Osteocyte (in vitro differentiated cells): ENCODE results near the gene PGBD2. TPM values are rescaled to one million over a fixed set of nuclear protein-coding genes. Genes with fewer than 3 reads are reported as not detected.
"Not testable (repeated sequence)": the region's sequence is repeated elsewhere in the genome, so short reads cannot be mapped to it uniquely, and the experiment has no call there.

Experiments
- DNase-seq: peaks from one replicate; pipeline ENCODE4 v3.0.0; 2021; ENCODE audit warnings: mixed read lengths; ENCODE audit not compliant: unreplicated experiment; ENCODE audit errors: extremely low spot score
- H3K27ac Mint-ChIP-seq: one replicate; pipeline ENCODE4 v1.8.0; 2021; ENCODE audit warnings: mild to moderate bottlenecking, mixed read lengths; ENCODE audit not compliant: unreplicated experiment
- H3K27me3 Mint-ChIP-seq: one replicate; pipeline ENCODE4 v1.8.0; 2021; ENCODE audit warnings: mixed read lengths; ENCODE audit not compliant: unreplicated experiment
- H3K36me3 Mint-ChIP-seq: one replicate; pipeline ENCODE4 v1.8.0; 2021; ENCODE audit warnings: mixed read lengths; ENCODE audit not compliant: unreplicated experiment
- H3K4me1 Mint-ChIP-seq: one replicate; pipeline ENCODE4 v1.8.0; 2021; ENCODE audit warnings: mixed read lengths; ENCODE audit not compliant: unreplicated experiment
- H3K4me3 Mint-ChIP-seq: one replicate; pipeline ENCODE4 v1.8.0; 2021; ENCODE audit warnings: mild to moderate bottlenecking, moderate library complexity, mixed read lengths; ENCODE audit not compliant: unreplicated experiment
- H3K9me3 Mint-ChIP-seq: one replicate; pipeline ENCODE4 v1.8.0; 2021; ENCODE audit warnings: mixed read lengths; ENCODE audit not compliant: unreplicated experiment
- total RNA-seq: library from RNA; stranded (reverse); gene quantifications from 2 replicates; pipeline ENCODE4 v1.2.1, GENCODE V29; 2021

Gene PGBD2
- total RNA-seq, 1 donor from 2014 or later = 8.3 TPM

GRCh38 chr1:248930037-248930436, 24.0 kb downstream of the PGBD2 start:
- not testable (repeated sequence) for H3K27ac Mint-ChIP-seq, H3K9me3 Mint-ChIP-seq, H3K4me3 Mint-ChIP-seq, DNase-seq, H3K27me3 Mint-ChIP-seq, H3K36me3 Mint-ChIP-seq
- H3K4me1 Mint-ChIP-seq = peaks cover 17% of the 10 kb centered on the region

DNA sequence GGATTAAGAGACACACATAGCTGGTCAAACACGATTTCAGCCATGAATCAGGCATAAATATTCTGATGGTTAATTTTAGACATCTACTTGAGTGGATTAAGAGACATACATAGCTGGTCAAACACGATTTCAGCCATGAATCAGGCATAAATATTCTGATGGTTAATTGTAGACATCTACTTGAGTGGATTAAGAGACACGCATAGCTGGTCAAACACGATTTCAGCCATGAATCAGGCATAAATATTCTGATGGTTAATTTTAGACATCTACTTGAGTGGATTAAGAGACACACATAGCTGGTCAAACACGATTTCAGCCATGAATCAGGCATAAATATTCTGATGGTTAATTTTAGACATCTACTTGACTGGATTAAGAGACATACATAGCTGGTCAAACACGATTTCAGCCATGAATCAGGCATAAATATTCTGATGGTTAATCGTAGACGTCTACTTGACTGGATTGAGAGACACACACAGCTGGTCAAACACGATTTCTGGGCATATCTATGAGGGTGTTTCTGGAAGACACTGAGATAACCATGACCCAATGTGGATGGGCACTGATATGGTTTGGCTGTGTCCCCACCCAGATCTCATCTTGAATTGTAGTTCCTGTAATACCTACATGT, 32.3 kb downstream of the PGBD2 start:
- not testable (repeated sequence) for H3K36me3 Mint-ChIP-seq, H3K27ac Mint-ChIP-seq, H3K4me3 Mint-ChIP-seq, DNase-seq, H3K9me3 Mint-ChIP-seq, H3K27me3 Mint-ChIP-seq, H3K4me1 Mint-ChIP-seq

DNA sequence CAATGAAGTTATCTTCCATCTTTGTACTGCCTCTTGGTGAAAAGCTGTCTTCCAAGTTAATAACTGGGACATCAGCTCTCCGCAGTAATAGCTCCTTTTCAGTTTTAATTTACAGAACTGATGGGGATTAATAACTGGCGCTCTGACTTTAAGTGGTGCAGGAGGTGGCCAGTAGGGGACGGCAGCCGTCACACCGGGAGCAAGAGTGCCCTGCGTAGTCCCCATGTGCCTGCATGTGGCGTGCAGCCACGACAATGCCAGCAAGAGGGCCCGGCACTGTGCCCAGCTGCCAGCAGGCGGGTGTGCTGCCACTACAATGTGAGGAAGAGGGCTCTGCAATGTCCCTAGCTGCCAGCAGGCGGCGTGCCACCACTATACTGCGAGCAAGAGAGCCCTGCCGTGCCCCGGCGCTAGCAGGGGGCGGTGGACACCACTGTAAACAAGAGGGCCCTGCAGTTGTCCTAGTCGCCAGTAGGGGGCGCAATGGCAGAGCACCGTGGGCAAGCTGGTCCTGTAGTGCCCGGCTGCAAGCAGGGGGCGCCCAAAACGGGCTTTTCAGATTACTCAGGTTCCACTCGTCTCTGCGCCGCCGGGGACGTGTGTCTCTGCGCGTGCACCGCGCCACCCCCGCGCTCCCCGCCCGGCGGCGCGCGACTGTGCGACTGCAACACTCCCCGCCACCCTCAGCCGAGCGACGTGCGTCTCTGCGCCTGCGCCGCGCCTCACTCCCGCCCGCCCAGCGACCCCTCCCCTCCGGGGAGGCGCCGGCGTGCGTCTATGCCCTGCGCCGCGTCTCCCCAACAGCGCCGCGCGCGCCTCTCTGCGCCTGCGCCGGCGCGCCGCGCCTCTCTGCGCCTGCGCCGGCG, 38.3 kb downstream of the PGBD2 start:
- not testable (repeated sequence) for H3K27ac Mint-ChIP-seq, H3K9me3 Mint-ChIP-seq, H3K4me3 Mint-ChIP-seq, H3K27me3 Mint-ChIP-seq, H3K4me1 Mint-ChIP-seq, DNase-seq, H3K36me3 Mint-ChIP-seq

DNA sequence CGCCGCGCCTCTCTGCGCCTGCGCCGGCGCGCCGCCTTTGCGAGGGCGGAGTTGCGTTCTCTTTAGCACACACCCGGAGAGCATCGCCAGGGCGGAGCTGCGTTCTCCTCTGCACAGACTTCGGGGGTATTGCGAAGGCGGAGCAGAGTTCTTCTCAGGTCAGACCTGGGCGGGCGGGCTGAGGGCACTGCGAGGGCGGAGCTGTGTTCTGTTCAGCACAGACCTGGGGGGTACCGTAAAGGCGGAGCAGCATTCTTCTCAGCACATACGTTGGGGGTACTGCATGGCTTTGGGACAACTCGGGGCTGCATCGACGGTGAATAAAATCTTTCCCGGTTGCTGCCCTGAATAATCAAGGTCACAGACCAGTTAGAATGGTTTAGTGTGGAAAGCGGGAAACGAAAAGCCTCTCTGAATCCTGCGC, 39.0 kb downstream of the PGBD2 start:
- H3K4me3 Mint-ChIP-seq, H3K9me3 Mint-ChIP-seq, H3K36me3 Mint-ChIP-seq, H3K27ac Mint-ChIP-seq, DNase-seq, H3K27me3 Mint-ChIP-seq, H3K4me1 Mint-ChIP-seq: not testable (repeated sequence)

DNA sequence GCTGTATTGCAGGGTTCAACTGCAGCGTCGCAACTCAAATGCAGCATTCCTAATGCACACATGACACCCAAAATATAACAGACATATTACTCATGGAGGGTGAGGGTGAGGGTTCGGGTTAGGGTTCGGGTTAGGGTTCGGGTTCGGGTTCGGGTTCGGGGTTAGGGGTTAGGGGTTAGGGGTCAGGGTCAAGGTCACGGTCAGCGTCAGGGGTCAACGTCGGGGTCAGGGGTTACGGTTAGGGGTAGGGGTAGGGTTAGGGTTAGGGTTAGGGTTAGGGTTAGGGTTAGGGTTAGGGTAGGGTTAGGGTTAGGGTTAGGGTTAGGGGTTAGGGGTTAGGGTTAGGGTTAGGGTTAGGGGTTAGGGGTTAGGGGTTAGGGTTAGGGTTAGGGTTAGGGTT, 39.4 kb downstream of the PGBD2 start:
- H3K27ac Mint-ChIP-seq, H3K4me3 Mint-ChIP-seq, H3K9me3 Mint-ChIP-seq, DNase-seq, H3K27me3 Mint-ChIP-seq, H3K36me3 Mint-ChIP-seq, H3K4me1 Mint-ChIP-seq: not testable (repeated sequence)

GRCh38 chr1:248945856-248946416, 39.9 kb downstream of the PGBD2 start:
- not testable (repeated sequence) for H3K27ac Mint-ChIP-seq, H3K36me3 Mint-ChIP-seq, H3K9me3 Mint-ChIP-seq, H3K4me1 Mint-ChIP-seq, H3K27me3 Mint-ChIP-seq, H3K4me3 Mint-ChIP-seq, DNase-seq

Other genes starting within 250 kb of the PGBD2 start
- gene OR14I1, start 203.5 kb upstream of the PGBD2 start, total RNA-seq = not detected in 2 replicates
- not detected in 2 replicates for gene LYPD8, start 150.5 kb upstream of the PGBD2 start, total RNA-seq
- gene SH3BP5L, start 80.3 kb upstream of the PGBD2 start, total RNA-seq = 32.4 and 33.2 TPM in 2 replicates
- 21.1 and 24.1 TPM in 2 replicates for gene ZNF672, start 68.0 kb upstream of the PGBD2 start, total RNA-seq
- gene ZNF692, start 47.1 kb upstream of the PGBD2 start, total RNA-seq = 32.1 and 39.9 TPM in 2 replicates